HG02970 (cell line): ENCODE measurements around the gene CCL27.

Experiments used
- ATAC-seq: cut with Tn5 transposase; IDR thresholded peaks from one replicate; pipeline ENCODE4 v1.9.1; 2021; ENCODE audit warnings: mild to moderate bottlenecking, moderate library complexity, moderate number of reproducible peaks; ENCODE audit not compliant: unreplicated experiment, low FRiP score

CCL27 gene, protein sequence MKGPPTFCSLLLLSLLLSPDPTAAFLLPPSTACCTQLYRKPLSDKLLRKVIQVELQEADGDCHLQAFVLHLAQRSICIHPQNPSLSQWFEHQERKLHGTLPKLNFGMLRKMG

DNA sequence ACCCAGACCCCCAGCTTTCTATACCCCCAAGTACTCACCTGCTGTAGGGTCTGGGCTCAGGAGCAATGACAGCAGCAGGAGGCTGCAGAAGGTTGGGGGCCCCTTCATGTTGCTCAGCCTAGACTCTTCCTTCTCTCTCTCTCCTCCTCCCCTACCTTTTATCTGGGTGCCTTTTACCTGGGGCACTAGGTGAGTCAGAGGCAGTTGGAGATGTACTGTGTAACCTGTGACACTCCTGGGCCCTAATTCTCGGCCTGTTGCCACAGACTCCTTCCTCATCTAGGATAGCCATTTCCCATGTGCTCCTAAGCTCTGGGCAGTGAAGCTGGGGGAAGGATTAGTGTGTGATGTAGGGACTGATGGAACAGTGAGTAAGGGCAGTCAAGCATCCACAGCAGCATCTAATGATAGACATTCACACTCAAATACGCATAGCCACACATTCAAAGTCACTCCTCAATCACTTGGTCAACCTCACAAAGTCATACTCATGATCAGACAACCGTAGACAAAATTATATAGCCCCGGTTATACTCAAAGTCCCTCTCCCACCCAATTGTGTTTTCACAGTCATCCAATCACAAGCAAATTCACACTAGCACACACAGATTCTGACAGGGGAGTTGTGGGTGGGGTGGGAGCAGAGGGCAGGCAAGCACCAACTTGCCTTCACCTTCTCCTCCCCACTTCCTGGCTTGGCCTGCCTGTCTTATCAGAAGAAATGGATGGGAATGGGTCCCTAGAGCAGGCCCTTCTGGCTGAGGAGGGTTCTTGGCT is at the start of gene CCL27:
CCL27 (minus strand) TSS at position 132 of the 777 bp plus-strand sequence; CDS start at position 108, 24 bp downstream.
- ATAC-seq, result no peak

DNA sequence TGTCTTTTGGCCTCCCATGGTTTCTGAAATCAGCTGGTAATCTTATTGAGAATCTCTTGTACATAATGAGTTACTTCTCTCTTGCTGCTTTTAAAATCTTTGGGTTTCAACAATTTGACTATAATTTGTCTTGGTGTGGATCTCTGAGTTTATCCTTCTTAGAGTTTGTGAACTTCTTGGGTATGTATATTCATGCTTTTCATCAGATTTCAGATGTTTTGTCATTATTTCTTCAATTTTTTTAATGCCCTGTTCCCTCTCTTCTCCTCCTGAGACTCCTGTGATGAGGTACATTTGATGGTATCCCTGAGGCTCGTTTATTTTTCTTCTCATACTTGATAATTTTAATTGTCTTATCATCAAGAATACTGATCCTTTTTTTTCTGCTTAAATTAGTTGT is 49.7 kb upstream of the CCL27 start:
- no peak for ATAC-seq

DNA sequence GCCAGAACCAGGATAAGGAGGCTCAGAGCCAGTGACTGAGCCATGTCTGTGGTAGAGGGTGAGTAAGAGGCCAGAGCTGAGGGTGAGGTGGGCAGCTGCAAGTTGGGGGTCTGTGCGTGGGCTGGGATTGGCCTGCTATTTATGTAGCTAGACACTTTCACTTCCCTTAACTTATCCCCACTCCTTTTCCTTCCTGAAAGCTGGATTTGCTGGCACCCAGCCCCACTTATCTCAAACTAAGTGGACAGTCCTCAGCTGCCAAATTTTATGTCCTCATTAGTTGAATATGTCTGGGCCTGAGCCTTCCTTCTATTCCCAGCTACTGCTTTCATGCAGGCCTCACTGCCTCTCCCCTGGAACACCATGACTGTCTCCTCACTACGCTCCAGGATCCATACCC is 47.6 kb upstream of the CCL27 start, which contains the start of gene CCL21:
CCL21 (minus strand) TSS at position 114 of the 400 bp plus-strand sequence; CDS start at position 44, 70 bp downstream.
- ATAC-seq, result no peak

DNA sequence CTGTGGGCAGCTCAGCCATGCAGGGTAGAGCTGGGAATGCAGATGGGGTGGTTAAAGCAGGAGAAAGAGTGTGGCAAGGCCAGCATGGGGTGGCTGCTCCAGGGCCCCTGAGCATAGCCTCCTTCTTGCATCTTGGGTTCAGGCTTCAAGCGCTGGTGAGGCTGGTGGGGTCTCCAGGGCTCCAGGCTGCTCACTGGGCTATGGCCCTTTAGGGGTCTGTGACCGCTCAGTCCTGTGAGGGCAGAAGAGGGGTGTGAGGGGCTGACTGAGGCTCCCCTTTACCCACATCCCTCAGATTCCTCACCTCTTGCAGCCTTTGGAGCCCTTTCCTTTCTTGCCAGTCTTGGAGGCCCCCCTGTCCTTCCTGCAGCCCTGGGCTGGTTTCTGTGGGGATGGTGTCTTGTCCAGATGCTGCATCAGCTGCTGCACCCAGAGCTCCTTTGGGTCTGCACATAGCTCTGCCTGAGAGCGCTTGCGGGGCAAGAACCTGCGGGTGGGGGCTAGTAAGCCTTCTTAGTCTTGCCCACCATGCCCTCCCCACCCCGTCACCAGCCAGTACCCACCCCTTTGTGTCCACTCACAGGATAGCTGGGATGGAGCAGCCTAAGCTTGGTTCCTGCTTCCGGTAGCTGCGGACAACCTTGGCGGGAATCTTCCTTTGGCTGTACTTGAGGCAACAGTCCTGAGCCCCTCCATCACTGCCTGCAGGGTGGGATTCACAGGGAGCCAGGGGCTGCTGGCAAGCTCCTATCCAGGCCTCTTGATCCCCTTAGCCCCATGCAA is 46.9 kb upstream of the CCL27 start:
- no peak for ATAC-seq

DNA sequence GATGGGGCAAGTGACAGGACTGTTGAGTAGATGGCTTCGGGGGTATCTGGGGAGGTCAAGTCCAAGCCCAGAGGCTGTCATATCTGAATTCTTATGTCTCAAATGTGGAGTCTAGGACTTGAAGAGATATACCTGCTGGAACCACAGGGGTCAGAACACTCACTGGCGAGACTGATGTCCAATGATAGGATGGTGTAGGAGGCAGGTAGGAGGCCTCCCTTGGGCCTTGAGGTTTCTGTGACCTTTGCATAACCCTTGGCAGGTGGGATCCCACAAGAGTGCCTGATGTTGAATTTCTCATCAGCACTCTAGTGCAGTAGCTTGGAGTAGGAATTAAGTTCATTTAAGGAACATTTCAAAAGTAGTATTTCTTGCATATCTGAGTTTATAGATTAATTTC is 44.7 kb upstream of the CCL27 start:
- no peak for ATAC-seq

DNA sequence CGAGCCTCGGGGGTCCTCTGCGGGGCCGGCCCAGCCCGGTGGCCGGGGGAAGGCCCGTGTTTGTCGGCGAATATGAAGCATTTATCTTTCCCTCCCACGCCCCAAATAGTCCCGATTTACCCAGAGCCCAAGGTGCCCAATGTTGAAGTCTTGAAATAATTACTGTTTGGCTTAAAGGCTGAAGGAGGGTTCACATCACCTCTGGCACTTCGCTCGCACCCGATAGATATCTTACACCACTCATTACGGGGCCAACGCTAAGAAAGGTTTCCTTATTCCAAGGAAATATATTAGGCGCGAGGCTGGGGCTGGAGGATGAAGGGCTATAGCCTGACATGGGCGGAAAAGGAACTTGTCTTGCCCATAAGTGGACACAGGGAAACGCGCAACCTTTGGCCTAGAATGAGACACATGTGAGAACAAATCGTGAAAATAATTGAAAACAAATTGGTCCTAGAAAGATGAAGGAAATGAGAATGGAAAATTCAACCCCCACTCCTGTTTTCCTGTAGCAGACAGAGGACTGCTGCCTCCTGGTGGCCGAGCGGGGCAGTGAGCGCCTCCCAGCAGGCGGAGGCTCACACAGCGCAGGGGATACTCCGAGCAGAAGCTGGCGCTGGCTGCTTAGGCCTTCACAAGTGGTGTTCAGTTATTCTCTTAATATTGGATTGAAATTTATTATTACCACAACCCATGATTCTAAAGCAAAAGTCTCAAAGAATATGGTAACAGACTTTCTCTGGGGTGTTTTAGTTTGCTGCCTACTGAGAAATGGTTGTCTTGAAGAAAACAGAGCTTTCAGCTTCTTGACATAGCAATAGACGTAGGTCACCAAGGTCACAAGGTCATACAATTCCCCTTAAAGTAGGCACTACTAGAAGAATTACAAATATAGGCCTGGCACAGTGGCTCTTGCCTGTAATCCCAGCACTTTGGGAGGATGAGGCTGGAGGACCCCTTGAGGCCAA is 39.6 kb upstream of the CCL27 start:
- ATAC-seq, result no peak

DNA sequence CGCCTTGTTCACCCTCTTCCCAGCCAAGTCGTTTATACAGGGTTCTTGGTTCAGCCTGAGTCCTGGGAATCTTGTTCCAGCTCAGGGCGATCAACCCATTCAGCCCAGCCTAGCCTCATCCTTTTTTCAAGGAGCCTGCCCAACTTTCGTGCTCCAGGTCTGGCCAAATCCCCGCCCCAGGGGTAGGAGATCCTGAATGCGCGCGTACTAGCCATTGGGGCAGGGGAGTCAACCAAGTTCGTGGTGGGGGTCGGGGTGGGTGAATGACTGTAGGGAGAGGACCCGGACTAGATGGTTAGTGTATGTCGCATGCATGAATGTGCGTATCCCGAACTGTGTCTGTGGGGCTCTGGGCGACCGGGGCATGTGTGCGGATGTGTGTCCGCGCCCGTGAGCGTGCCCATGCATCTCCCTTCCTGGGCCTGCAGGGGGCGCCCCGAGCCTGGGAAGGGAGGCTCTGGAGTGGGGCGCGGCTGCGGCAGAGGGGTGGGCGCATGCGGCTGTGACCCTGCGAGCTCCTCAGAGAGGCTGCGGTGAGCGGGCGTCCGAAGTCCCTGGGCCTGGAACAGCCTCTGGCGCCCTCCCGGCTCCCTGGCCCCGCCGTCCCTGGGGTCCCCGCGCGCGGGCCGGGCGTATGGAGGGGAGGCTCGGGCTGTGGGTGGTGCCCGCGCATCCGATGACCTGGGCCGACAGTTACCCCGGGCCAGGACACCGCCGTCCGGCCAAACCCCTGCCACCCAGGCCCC is 38.7 kb upstream of the CCL27 start:
- no peak for ATAC-seq

DNA sequence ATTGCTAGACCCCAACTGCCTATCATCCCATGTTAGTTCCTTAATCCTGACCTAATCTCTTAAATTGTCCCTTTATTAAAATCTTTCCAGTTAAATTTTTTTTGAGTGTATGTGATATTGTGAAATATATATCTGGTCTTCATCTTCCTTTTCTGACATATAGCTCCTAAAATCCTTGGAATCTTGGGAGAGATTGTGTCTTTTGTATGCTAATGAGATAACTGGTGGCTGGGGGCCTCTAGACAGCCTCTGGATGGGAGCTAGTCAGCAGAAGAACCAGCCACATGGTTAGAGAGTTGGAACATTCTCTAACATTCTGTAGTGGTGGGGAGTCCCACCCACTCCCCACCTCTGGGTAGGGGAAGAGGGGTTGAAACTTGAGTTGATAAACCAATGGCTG is 32.4 kb upstream of the CCL27 start:
- ATAC-seq, result no peak

DNA sequence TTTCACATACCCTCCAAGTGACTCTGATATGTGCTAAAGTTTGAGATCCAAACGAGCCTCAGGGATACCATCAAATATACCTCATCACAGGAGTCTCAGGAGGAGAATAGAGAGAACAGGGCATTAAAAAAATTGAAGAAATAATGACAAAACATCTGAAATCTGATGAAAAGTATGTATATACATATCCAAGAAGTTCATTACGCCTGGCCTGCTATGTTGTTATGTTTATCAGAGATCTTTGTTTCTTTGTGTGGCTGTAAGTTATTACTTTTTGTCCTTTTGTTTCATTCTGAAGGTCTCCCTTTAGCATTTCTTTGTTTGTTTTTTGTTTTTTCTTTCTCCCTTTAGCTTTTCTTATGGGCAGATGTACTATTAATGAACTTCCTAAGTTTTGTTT is 31.1 kb upstream of the CCL27 start:
- ATAC-seq, result no peak

DNA sequence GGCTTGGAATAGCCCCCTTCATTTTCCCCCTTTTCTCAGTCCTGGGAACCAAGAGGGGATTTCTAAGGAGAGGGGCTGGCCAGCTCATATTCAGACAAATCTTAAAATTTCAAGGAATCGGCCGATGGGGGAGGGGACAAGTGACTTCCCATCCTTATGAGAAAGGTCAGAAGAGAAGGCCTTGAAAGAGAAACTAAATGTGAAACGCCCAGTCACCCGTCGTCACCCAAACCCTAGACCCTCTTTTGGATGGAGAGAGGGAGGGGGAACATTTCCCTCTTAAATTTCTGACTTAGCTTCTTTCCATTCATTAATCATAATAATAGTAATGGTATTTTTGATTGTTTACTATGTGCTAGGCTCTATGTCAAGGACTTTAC is 29.5 kb upstream of the CCL27 start:
- no peak for ATAC-seq

DNA sequence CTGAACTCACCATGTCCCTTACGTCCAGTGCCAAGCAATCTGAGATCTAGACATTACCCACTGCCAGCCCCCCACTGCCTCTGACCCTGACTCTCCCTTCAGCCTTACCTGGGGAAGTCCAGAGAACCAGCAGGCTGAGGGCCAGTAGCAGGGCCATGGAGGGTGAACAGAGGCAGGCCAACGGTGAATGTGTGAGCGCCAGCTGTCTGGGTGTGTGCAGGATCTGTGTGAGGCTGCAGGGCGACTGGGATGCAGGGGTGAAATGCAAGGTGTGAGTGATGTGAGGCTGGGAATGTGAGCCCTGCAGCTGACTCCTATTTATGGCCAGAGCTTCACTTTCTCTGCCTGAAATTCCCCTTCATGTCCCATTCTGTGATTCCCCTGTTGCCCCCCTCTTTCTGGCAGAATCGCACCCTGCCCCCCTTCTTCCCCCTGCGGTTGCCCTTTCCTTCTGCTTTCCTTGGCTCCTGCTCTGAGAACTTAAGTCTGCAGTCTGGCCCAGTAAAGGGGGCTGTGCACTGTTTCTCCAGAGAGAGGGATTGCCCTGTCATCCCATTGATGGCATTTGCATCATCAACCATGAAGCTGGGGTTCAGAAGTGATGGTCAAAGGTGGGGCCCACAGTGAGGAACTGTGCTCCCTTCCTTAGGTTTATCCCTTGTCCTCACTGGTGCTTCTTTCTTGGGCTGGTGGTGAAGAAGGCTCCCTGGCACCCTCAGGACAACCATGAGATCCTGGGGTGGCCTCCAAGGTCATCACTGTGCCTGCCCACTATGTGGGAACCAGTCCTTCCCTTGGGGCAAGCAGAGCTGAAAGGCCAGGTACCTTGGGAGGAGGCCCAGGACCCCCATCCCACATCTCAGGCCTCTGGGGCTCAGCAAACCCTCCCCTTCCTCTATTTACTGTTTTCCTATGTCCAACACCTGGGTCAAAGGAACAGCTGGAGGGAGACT is 28.8 kb upstream of the CCL27 start, which contains the start of gene CCL19:
CCL19 (minus strand) TSS at position 294 of the 953 bp plus-strand sequence; CDS start at position 157, 137 bp downstream.
- ATAC-seq, result no peak

DNA sequence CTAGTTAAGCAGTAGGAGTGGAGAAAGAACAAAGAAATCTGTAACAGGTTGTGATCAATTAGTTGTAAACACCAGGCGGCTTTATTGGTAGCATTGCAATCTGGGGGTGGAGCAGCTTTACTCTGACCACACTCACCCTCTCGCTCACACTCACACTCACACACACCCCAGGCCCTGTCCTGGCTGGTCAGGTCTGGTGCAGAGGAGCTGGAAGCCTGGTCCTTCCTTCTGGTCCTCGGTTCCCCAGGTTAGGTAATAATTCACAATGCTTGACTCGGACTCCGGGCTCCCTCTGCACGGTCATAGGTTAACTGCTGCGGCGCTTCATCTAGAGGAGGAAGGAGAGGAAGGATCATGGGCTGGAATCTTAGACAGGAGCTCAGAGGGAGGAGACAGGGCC is 27.1 kb upstream of the CCL27 start:
- ATAC-seq, result no peak

DNA sequence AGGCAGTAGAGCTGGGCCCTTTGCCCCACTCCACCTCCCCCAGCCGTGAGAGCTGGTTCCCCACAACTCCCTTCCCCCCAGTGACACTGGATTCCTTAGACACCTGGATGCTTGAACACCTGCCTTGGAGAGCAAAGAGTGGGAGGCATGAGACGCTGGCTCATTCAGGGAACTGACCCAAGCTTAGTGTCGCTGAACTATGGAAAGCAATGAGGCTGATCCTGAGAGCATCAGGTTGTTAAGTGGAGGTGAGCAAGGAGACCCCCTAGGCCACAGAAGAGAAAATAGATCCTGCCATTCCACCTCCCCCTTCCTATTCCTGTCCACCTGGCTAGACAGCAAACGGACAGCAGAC is 26.6 kb upstream of the CCL27 start:
- no peak for ATAC-seq

DNA sequence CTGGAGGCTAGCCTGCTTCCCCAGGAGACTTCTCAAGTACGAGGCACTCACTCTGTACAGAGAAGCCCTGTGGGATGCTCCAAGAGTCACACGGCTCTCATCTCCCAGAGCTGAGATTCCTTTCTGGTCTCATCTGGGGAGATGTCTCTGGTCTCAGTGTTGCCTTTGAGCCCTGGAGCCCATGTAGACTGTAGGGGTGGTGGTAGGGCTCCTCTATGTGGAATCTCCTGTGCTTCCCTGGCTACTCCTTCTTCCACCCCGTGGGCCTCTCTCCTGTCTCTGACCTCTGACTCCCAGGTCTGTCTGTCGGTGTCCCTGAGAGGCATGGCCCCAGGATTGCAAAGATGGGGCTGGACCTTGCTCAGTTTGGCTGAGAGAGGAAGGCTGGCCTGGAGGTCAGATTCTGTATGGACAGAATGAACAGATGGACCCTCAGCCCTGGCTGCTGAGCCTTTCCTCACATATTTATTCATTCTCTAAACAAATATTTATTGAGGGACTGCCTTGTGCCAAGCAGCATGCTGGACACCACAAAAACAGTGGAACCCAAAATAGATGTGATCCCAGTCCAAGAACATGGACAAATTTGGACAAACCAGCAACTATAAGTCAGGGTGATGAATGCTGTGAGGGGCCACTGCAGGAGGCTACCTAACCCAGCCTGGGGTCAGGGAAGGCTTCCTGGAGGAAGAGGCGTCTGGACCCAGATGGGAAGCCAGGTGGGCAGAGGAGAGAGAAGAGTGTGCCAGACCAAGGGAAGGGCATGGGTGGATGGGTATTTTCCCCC is 26.1 kb upstream of the CCL27 start:
- no peak for ATAC-seq

DNA sequence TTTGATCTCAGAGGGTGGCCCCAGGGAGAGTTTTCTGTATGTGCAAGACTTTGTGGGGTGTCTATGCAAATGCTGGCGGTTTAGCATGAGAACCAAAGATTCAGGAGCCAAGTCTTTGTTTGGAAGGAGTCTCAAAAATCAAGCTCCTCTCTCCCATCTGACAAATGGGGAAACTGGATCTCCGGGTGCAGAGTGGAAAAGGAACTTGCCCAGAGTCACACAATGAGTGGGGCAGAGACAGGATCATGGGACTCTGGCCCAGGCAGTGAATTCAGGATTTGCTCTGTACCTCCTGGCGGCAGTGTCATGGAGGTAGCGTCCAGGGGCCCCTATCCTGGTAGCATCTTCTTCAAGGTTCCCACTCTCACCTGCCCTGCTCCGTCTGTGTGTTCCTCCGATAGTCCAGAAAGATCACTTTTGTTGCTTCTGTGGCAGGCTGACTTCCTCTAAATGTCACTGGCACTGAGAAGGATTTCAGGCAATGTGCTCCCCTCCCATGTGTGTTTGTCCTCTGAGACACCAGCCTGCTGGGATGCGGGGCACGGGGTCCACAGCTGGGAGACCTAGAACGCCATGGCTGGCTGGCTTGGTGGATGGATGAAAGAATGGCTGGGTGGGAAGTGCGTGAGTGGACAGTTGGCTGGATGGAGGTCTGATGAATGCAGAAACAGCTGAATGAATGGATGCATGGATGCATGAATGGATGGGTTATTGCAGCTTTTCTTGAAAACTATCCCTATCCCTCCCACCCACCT is 25.0 kb upstream of the CCL27 start:
- no peak for ATAC-seq

DNA sequence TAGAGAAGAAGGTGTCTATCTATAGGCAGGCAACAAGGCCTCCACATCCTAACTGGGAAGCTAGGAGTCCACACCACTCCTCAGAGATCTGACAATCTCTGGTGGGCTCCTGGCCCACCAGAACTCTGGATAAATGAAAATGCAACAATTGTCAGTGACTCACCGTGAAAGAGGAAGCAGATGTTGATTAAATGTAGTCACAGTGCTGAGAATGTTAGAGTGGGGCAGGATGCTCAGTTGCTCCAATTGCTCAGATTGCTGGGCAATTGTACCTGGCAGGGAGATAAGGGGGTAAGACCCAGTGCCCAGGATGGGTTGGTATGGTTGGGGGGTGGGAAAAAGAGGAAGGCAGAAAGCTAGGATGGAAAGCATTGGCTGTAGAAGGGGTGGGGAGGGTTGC is 24.3 kb upstream of the CCL27 start:
- no peak for ATAC-seq

DNA sequence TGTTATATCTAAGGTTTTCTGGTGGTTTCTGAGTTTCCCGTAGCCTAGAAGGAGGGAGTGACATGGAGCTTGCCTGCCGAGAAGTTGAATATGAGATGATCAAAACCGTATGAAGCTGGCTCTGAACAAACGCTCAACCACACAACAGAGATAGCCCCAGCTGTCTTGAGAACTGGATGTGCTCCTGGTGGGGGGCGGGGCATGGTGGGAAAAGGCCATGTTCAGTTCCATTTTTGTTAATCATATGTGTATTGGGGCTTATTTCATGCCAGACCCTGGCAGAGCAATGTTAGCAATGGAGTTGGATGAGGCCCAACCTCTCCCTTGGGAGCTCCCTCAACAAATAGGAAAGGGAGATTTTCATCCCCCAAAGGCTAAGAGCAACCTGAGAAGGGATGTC is 23.8 kb upstream of the CCL27 start:
- ATAC-seq, result no peak
